ENCODE data around the gene GPR119.
A peak's percentile ranks its signal among the peaks of the same experiment; 100 is the strongest.
"Not testable (repeated sequence)": the region's sequence is repeated elsewhere in the genome, so short reads cannot be mapped to it uniquely, and the experiment has no call there.

GPR119 gene

GRCh38 chrX:130385520-130385919, at the start of gene GPR119:
GPR119 (minus strand) TSS chrX:130385674; CDS start chrX:130385447, 227 bp downstream.
- DNase-seq (ENCODE audit: low read depth in 2 of 2), result no peak

GRCh38 chrX:130429236-130429635, 43.8 kb upstream of the GPR119 start:
- DNase-seq (ENCODE audit: low read depth in 2 of 2), result not testable (repeated sequence)

- no peak for DNase-seq (ENCODE audit: low read depth in 2 of 2)
Measured at GRCh38 chrX:130426531-130426930, 41.1 kb upstream of the GPR119 start.

GRCh38 chrX:130419263-130419662, 33.8 kb upstream of the GPR119 start:
- no peak for DNase-seq (ENCODE audit: low read depth in 2 of 2)

GRCh38 chrX:130418740-130419139, 33.3 kb upstream of the GPR119 start:
- no peak for DNase-seq (ENCODE audit: low read depth in 2 of 2)

GRCh38 chrX:130418066-130418465, 32.6 kb upstream of the GPR119 start:
- no peak for DNase-seq (ENCODE audit: low read depth in 2 of 2)

GRCh38 chrX:130416785-130417184, 31.3 kb upstream of the GPR119 start:
- DNase-seq (ENCODE audit: low read depth in 2 of 2), result no peak

- no peak for DNase-seq (ENCODE audit: low read depth in 2 of 2)
Measured at GRCh38 chrX:130415201-130415600, 29.7 kb upstream of the GPR119 start.

- DNase-seq (ENCODE audit: low read depth in 2 of 2), result no peak
Measured at GRCh38 chrX:130414800-130415199, 29.3 kb upstream of the GPR119 start.

- no peak for DNase-seq (ENCODE audit: low read depth in 2 of 2)
Measured at GRCh38 chrX:130413415-130413814, 27.9 kb upstream of the GPR119 start.

- no peak for DNase-seq (ENCODE audit: low read depth in 2 of 2)
Measured at GRCh38 chrX:130402208-130402684, 16.8 kb upstream of the GPR119 start.

- peak; percentile 36 to 40 for DNase-seq (ENCODE audit: low read depth in 2 of 2)
Measured at GRCh38 chrX:130401415-130402207, 16.1 kb upstream of the GPR119 start, which contains the start of gene RBMX2. RBMX2 (plus strand) TSS chrX:130401987; CDS start chrX:130402033, 46 bp downstream.

- no peak for DNase-seq (ENCODE audit: low read depth in 2 of 2)
Measured at GRCh38 chrX:130395341-130395740, 9.9 kb upstream of the GPR119 start.

GRCh38 chrX:130393451-130394074, 8.1 kb upstream of the GPR119 start:
- DNase-seq (ENCODE audit: low read depth in 2 of 2), result no peak

GRCh38 chrX:130386408-130386808, 934 bp upstream of the GPR119 start:
- DNase-seq (ENCODE audit: low read depth in 2 of 2), result no peak

GRCh38 chrX:130378024-130378669, 7.3 kb downstream of the GPR119 start:
- no peak for DNase-seq (ENCODE audit: low read depth in 2 of 2)

- no peak for DNase-seq (ENCODE audit: low read depth in 2 of 2)
Measured at GRCh38 chrX:130376077-130376476, 9.4 kb downstream of the GPR119 start.

- DNase-seq (ENCODE audit: low read depth in 2 of 2), result not testable (repeated sequence)
Measured at GRCh38 chrX:130352050-130352449, 33.4 kb downstream of the GPR119 start.

GRCh38 chrX:130351567-130351966, 33.9 kb downstream of the GPR119 start:
- DNase-seq (ENCODE audit: low read depth in 2 of 2), result no peak

GRCh38 chrX:130347321-130347720, 38.2 kb downstream of the GPR119 start:
- DNase-seq (ENCODE audit: low read depth in 2 of 2), result no peak

- no peak for DNase-seq (ENCODE audit: low read depth in 2 of 2)
Measured at GRCh38 chrX:130343411-130343810, 42.1 kb downstream of the GPR119 start.

- no peak for DNase-seq (ENCODE audit: low read depth in 2 of 2)
Measured at GRCh38 chrX:130340271-130340670, 45.2 kb downstream of the GPR119 start.

Measured in stimulated activated CD8-positive, alpha-beta memory T cell treated with anti-CD3 and anti-CD28 coated beads, Interleukin-7, amount 100 ng/mL, for 1 hour (primary cell).